ENCODE data around the gene MAP3K5.

The MAP3K5 gene

GRCh38 chr6:136571496-136571895 lies 220.8 kb downstream of the MAP3K5 start:
- no peak for TF ChIP-seq POLR2A (IDR thresholded peaks at IDR 0.05; ENCODE audit: low read depth, low read length)
- DNase-seq (ENCODE audit: insufficient read length, low spot score): no peak
- FAIRE-seq: no peak

GRCh38 chr6:136571065-136571464 lies 221.2 kb downstream of the MAP3K5 start:
- DNase-seq (ENCODE audit: insufficient read length, low spot score) (no peak), FAIRE-seq (no peak)
- no peak for TF ChIP-seq POLR2A (IDR thresholded peaks at IDR 0.05; ENCODE audit: low read depth, low read length)

DNA sequence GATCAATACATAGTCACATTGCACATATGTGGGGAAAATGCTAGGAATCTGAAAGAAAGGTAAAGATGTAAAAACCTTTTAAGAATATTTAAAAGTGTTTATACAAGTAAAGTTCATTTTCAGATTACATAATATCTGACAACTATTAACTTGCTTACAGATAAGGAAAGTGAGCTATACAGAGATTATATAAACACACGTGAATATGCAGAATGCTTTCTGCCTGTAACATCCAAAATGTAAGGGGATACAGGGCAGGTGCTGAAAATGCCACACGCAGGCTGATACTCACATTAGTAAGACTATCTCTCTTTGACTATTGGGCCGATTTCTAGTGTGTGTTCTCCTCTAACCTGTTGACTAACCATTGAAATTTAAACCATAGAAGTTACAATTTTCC lies 224.1 kb downstream of the MAP3K5 start:
- FAIRE-seq (no peak), DNase-seq (ENCODE audit: insufficient read length, low spot score) (no peak)
- no peak for TF ChIP-seq POLR2A (IDR thresholded peaks at IDR 0.05; ENCODE audit: low read depth, low read length)

DNA sequence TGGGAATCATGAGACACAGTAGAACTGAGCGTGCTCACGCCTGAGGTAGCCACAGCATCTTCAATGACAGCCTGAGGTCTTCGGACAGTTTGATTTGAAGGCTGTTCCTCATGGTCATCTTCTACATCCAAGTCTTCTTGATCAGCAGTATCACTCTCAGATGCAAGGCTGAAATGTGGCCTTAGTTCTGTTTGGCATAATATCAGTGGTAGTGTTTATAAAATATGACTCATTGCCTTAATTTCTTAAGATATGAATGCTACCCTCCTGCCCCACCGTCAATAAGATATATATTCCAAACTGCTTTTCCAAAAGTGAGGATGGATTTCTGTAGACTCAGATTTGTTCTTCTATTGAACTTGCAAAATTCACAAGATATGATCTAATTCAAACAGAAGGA lies 224.6 kb downstream of the MAP3K5 start:
- TF ChIP-seq POLR2A (IDR thresholded peaks at IDR 0.05; ENCODE audit: low read depth, low read length): no peak
- no peak for DNase-seq (ENCODE audit: insufficient read length, low spot score)
- no peak for FAIRE-seq

- no peak for DNase-seq (ENCODE audit: insufficient read length, low spot score)
- no peak for TF ChIP-seq POLR2A (IDR thresholded peaks at IDR 0.05; ENCODE audit: low read depth, low read length)
- FAIRE-seq: no peak
These were observed 225.4 kb downstream of the MAP3K5 start for GRCh38 chr6:136566851-136567250.

DNA sequence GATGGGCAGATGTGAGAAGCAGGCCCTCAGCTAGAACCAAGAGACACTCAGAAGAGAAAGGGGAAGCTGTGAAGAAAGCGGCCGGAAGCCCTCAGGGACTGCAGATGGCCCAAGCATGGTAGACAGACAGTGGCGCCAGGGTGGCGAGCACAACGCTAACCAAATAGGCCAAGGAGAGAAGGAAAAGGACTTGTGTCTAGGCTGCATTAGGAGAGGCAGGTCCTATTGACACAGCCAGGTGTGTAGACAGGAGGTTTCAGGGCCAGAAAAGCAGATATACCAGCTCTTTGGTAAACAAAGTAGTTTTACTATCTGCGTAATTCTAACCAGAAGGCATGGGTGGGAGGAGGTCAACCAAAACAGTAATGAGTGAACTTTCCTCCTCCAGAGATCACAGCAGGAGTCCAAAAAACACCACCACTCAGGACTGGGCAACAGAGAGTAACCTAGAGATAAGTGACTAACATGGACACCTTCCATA lies 226.2 kb downstream of the MAP3K5 start:
- DNase-seq (ENCODE audit: insufficient read length, low spot score) (no peak), FAIRE-seq (no peak)
- TF ChIP-seq POLR2A (IDR thresholded peaks at IDR 0.05; ENCODE audit: low read depth, low read length): no peak

DNA sequence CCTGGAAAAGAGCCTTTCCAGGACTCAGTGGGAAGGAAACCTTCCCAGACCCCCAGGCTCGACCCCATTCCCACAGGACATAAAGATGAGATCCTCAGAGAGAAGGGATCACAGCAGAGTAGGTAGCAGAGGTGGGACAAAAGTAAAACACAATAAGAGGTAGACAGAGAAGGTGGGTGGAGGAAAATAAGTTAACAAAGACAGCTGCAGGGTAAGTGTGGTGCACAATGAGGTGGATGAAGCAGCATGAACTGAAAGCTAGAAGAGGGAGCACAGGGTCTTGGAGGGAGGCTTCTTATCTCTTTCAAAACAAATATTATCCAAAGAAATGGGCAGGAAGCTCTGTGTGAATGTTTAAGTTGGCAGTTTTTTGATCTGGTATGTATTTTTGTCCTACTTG lies 228.1 kb downstream of the MAP3K5 start:
- FAIRE-seq (no peak), DNase-seq (ENCODE audit: insufficient read length, low spot score) (no peak)
- no peak for TF ChIP-seq POLR2A (IDR thresholded peaks at IDR 0.05; ENCODE audit: low read depth, low read length)

DNA sequence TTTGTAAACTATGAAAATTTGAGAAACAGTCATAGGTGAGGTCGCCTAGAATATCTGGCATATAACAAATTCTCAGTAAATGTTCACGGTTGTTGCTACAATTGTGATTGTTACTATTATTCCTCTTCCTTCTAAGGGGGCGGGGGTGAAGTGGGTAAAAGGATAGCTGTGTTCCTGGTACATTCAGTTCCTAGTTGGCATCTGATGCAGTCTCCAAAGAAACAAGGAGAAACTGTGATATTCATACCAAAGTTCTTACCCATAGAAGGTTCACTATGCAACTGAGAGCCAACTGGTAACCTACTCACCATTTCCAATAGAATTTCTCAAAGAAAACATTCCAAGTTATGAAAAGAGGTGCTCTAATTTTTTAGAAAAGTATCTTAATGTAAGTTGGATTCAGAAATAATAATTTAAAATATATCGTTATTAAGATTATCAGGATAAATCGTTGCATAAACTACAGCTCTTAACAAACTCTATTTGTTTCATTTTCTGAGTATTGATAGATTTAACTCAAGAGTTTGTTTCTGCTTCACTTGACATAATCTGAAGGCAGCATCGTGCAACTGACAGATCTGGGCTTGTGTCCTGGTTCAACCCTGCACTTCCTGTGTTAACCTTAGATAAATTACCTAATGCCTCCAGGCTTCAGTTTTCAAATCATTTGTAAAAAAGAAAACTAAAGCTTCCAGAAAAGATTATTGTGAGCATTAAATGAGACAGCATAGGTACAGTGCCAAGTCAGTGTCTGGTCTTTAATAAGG lies 228.7 kb downstream of the MAP3K5 start:
- FAIRE-seq (no peak), DNase-seq (ENCODE audit: insufficient read length, low spot score) (no peak)
- TF ChIP-seq POLR2A (IDR thresholded peaks at IDR 0.05; ENCODE audit: low read depth, low read length): no peak

GRCh38 chr6:136562211-136562610 lies 230.1 kb downstream of the MAP3K5 start:
- TF ChIP-seq POLR2A (IDR thresholded peaks at IDR 0.05; ENCODE audit: low read depth, low read length): no peak
- no peak for DNase-seq (ENCODE audit: insufficient read length, low spot score)
- FAIRE-seq: no peak

DNA sequence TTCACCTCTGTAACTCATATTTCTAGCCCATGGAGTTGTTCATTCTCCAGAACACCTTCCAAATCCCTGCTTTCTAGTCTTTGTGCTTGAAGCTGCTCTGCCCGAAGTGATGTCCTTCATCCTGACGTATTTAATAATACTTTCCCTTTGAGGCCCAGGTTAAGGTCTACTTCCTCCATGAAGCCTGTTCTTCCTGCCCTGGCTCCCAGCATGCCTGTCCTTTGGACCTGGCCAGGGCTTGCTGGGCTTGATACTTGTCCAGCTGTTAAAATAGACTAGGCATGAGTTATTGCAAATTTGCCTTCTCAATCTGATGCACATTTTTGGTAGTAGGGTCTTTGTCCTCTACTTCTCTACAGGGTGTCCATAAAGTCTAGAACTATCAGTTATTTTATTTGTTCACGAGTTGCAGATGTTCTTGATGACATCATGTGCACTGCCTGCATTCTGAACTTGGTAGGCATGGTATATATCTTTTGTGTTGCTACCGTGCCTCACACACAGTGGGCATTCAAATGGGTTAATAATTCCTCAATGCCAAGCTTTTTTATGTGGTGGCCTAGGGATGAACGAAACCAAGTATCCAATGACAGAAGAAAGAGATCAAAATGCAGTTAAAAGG lies 239.0 kb downstream of the MAP3K5 start:
- TF ChIP-seq POLR2A (IDR thresholded peaks at IDR 0.05; ENCODE audit: low read depth, low read length): no peak
- FAIRE-seq: no peak
- DNase-seq (ENCODE audit: insufficient read length, low spot score): no peak

GRCh38 chr6:136552054-136552453 lies 240.2 kb downstream of the MAP3K5 start:
- TF ChIP-seq POLR2A (IDR thresholded peaks at IDR 0.05; ENCODE audit: low read depth, low read length): no peak
- FAIRE-seq (no peak), DNase-seq (ENCODE audit: insufficient read length, low spot score) (no peak)

GRCh38 chr6:136551103-136551502 lies 241.2 kb downstream of the MAP3K5 start:
- FAIRE-seq (no peak), DNase-seq (ENCODE audit: insufficient read length, low spot score) (no peak)
- no peak for TF ChIP-seq POLR2A (IDR thresholded peaks at IDR 0.05; ENCODE audit: low read depth, low read length)

GRCh38 chr6:136550330-136551071 lies 241.8 kb downstream of the MAP3K5 start, which contains the start of gene MAP7:
MAP7 (minus strand) TSS chr6:136550422; CDS start chr6:136550408, 14 bp downstream.
- DNase-seq (ENCODE audit: insufficient read length, low spot score): no peak
- no peak for TF ChIP-seq POLR2A (IDR thresholded peaks at IDR 0.05; ENCODE audit: low read depth, low read length)
- no peak for FAIRE-seq

DNA sequence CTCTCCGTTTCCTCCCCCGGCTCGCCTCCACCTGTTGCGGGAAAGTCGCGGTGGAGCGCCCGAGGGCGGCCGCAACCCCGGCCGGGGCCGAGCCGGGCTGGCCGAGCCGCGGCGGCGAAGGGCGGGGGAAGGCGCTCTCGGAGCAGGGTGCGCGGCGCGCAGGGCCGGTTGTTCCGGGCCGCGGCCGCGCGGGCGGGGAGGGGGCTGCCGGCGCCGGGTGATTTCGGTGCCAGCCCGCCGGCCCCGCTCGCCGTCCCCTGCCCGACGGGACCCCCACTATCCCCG lies 242.3 kb downstream of the MAP3K5 start:
- FAIRE-seq (no peak), DNase-seq (ENCODE audit: insufficient read length, low spot score) (no peak)

More for the DNA sequence above, 242.3 kb downstream of the MAP3K5 start:
- no peak for TF ChIP-seq POLR2A (IDR thresholded peaks at IDR 0.05; ENCODE audit: low read depth, low read length)

Measured in H54 (cell line).